Bone marrow (tissue), 2 donors: Measurements from ENCODE around the gene RFNG.

ENCODE experiments used
- DNase-seq, 2 donors: peaks; one replicate each; lab custom pipeline; 2025; lab: John Stamatoyannopoulos, UW

The RFNG gene, protein sequence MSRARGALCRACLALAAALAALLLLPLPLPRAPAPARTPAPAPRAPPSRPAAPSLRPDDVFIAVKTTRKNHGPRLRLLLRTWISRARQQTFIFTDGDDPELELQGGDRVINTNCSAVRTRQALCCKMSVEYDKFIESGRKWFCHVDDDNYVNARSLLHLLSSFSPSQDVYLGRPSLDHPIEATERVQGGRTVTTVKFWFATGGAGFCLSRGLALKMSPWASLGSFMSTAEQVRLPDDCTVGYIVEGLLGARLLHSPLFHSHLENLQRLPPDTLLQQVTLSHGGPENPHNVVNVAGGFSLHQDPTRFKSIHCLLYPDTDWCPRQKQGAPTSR

DNA sequence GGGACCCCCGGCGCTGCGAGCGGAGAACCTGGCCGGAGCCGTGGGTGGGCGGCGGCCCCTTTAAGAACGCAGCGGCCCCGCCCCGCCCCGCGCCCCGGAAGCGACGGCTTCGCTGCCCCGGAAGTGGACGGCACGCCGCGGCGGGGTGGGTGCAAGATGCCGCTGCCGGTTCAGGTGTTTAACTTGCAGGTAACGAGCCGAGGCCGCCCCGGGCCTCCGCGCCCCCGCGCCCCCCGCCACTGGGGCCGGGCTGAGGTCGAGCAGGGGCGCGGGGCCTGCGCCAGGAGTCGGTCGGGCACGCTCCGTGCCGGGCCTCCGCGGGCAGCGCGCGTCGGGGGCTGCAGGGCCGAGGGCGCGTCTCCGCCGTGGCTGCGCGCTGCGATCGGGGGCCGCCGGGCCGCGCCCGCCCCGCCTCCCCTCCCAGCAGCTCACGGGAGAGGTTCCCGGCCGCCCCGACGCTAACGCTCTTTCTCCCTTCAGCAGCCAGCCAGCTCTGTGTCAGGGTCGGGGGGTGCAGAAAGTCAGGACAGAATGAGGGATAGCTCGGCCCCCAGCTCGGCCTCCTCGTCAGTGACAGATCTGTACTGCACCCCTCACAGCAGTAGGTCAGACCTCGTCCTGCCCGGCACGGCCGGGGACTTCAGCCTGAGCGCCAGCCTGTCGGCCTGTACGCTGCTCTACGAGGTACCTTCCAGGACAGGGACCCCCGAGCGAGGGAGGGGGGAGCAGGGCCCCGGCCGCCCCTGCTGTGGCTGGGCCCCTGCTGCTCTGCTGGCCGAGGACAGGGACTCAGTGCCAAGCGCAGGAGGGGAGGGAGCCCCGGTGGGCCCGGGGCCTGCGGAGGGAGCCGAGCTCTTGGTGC, at the start of gene RFNG, which contains the start of gene GPS1:
TSS of gene RFNG (minus strand) at position 36 of the 862 bp plus-strand sequence. CDS start 45 bp downstream, outside the sequence.
TSS of gene GPS1 (plus strand) at position 123 of the 862 bp plus-strand sequence. CDS start at position 157, 34 bp downstream.
- peak; percentile 24 to 37 for DNase-seq

DNA sequence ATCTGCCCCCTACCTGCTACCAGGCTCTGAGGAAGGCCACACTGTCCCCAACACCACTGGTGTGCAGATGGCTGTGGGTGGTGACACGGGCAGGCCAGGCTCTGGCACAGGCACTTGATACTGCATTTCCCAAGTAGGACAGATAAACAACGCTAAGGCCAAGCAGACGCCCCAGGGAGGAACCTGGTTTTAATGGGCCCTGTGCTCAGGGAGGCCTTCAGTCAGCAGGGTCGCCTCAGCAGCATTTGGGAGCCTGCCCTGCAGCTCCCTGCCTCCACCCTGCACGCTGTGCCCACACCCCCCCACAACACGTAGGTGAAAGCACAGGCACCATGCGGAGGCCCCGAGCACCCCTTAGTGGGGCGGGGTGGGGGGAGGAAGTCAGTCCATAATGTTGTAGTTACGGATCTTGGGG, 49.7 kb upstream of the RFNG start:
- no peak for DNase-seq

DNA sequence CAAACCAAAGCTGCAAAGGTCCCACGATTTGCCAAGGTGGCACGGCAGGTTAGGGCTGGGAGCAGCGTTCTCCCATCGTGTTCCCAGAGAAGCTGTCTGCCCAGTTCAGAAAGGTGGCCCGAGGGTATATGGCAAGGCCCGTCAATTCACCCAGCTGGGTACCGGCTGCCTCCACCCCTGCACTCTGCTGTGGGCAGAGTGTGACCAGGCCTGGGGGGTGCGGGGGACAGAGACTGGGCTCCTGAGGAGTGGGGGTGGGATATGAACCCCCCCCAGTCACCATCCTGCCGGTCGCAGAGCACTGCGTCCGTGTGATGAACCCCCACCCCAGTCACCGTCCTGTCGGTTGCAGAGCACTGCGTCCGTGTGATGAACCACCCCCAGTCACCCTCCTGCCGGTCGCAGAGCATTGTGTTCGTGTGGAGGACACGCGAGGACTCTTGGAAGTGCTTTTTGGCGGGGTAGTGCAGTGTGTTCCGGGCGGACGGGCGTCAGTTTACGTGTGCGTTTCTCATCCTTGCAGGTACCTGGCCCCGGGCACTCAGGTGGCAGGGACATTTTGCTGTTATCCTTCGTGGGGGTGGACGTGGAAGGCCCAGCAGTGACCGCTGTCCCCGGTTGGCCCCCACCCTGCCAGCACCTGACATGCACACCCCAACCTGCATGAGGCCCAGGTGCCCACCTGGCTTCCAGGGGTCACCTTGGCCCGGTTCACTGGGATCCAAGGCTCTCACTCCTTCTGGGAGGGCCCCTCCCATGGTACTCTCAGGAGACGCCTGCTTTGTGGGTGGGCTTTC, 49.1 kb upstream of the RFNG start:
- no peak for DNase-seq

DNA sequence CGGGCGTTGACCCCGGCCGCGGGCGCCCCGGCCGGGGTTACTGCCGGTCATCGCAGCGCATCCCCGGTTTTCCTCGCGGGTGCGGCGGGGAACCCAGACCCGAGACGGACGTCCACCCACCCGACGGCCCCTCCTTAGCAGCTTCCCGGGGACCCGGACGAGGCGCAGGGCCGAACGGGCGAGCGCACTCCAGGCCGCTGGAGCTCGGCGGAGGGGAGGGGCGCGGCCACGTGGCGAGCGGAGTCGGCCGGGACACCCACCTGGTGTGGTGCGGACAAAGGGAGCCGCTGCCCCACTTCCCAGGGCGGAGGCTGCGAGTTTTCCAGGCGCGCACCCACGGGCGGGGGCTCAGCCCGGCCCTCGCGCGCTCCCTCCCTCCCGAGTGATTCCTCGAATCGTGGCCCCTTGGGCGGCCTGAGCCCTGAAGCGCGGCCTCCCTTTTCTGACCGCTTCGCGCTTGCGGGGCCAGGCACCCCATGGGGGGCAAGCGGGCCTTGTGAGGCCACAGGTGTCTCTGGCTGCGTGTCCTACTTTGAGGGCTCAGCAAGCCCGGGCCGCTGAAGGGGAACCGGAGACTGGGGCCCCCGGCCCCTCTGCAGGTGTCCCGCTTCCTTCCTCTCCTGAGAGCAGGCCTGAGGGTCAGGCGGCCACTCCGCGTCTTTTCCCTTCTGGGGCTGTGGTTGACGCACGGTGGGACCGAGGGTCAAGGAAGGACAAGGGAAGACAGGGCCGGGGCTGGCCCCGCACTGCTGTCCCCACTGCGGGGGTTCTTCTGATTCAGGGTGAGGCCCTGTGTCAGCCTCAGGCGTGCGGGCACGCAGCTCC, 47.5 kb upstream of the RFNG start:
- DNase-seq, result no peak

DNA sequence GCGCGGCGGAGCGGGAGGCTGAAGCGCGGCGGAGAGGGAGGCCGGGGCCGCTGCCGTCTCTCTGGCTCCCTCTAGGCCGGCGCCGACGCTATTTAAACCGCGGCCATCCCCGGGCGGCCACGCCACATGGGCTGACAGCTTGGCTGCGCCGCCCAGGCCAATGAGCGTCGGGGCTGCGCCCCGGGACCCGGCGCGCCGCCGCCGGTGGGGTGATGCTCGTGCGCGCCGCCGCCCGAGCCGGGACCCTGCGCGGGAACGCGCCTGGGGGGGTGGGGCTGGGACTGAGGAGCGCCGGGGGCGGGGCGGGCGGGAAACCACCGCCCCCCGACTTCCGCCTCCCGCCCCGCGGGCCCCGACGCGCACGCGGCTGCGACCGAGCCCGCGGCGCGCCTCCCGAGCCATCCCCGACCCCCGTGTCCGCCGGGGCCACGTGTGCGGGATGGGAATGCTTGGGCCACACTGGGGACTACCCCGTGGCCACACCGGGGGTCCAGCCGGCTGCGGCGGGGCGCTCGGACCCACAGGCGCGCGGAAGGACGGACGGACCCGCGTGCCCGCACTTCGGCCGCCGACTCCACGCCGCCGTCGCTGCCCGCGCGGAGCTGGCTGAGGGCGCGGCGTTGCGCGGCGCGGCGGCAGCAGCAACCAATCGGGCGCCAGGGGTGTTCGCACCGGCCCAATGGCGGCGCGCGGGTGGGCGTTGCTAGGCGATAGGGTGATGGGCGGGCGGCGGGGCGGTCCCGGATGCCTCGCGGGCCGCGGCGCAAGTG, 46.7 kb upstream of the RFNG start, which contains the start of gene FASN:
TSS of gene FASN (minus strand) at position 68 of the 770 bp plus-strand sequence. CDS start 1,791 bp downstream, outside the sequence.
- peak; percentile 70 to 84 for DNase-seq

DNA sequence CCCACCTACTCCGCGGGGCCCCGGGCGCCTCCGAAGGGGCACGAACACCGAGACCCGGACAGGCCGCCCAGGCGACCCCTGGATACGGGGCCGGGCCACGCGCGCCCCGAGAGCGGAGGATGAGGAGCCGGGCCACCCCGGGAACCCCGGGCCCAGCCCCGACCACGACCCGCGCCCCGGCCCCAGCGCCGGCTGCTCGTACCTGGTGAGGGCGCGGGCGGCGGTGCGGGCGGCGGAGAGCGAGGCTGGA, 46.2 kb upstream of the RFNG start:
- no peak for DNase-seq

DNA sequence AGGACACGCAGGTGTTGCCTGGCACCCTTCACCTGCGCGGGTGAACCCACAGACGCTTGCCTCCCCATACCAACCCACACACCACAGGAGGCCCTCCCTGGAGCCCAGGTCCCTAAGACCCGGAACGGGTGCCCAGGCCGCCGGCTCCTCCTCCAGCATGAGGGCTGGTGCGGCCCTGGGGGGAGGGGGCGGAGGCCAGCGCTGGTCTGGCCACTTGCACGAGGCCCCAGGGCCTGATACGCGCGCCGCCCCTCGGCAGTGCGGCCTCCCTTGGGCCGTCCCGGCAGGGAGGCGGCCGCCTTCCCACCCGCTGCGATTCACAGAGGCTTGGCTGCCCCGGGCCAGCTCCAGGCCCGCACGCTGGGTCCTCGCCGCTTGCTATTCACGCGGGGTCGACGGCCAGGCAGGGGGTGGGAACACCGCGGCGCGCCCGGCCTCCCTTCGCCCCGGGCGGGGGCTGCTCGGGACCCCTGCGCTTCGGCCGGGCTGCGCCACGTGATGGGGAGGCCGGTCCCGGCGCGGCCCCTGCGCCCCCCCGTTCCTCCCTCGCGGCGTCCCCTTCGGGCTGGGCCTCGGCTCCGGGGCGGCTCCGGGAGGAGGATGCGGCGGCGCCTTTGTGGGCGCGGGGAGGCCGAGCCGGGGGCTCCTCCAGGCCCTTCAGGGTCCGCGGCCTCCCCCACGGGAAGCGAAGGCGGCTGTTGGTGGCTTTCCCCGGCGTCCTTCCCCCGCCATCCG, 45.7 kb upstream of the RFNG start:
- DNase-seq, result no peak

DNA sequence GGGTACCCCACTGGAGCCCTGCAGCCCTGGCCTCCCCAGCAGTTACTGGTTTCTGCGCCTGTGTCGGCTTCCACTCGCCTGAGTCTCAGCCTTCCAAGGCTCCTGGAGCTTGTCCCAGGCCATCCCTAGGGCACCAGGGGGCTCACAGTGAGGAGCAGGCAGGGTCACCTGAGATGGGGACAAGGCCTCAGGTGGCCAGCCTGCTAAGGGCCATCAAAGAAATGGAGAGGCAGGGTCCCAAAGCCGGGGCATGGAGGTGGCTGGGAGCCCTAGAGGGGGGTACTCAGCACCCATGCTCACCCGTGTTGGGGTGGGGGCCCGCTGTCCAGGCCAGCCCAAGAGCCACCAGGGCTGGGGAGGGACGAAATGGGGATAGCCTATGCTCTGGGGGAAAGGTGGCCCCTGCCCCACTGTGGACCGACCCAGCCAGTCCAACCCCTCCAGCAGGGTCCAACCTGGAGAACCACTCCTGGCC, 45.1 kb upstream of the RFNG start:
- no peak for DNase-seq

DNA sequence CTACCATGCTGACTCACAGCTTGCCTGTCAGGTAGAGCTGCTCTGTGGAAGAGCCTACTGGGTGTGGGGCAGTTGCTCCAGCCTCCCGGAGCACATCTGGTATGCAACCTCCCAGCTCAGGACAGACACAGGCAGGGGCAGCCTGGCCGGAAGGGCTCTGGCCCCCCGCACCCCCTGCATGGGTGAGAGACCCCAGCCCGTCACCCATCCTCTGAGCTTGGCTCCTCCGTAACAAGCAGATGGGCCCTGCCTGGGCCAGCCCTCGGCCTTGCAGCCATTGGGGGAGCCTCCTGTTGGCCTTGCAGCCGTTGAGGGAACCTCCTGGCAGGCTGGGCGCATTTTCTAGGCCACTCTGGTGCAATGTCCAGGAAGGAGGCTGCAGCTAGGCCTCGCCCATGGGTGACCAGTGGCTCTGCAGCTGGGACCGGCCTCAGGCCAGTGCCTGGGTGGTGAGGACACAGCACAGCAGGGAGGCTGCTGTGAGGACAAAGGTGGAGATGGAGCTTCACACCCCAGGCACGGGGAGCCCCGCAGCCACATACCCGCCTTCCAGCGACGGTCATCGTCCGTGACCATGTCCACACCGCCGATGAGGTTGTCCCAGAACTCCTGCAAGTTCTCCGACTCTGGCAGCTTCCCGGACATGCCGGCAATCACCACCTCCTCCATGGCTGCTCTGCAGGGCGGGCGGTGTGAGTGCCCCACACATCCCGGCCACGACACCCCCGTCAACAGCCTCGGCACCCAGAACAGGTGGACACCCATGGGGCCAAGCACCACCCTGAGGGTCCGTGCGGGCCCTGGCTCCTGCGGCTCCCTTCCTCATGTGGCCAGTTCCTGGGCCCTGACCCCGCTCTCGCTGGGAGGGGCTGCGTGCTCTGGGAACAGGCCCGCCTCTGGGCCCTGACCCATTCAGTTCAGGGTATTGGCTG, 44.4 kb upstream of the RFNG start:
- no peak for DNase-seq

DNA sequence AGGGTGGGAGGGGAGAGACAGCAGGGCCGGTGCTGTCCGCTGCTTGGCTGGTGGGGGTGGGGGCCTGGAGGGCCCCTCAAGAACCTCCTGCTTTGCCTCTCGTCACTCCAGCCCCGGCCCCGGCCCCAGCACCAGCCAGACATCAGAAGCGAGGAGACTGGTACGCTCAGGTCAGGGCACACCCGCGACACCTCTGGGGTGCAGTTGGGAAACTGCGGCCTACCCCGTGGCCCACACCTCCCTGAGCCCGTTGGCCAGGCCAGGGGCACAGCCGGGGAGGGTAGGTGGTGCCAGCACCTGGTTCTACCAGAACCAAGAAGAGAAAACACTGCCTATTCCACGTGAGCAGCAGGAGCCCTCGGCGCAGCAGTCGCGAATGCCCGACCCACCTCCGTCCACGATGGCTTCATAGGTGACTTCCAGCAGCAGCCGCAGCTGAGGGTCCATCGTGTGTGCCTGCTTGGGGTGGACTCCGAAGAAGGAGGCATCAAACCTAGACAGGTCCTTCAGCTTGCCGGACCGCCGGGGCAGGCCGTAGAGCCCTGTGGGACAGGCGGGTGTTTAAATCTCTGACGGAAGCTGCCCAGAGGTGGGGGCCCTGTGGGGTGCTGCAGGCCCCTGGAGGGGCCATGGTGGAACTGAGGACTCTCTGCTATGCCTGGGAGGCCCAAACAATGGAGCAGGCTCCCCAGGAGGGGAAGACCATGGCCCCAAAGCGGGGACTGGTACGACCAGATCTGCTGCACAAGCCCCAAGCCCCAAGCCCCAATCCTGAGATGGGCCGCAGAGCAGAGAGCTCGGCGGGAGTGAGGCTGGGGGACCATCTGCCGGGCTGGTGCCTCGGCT, 43.5 kb upstream of the RFNG start:
- DNase-seq, result no peak

DNA sequence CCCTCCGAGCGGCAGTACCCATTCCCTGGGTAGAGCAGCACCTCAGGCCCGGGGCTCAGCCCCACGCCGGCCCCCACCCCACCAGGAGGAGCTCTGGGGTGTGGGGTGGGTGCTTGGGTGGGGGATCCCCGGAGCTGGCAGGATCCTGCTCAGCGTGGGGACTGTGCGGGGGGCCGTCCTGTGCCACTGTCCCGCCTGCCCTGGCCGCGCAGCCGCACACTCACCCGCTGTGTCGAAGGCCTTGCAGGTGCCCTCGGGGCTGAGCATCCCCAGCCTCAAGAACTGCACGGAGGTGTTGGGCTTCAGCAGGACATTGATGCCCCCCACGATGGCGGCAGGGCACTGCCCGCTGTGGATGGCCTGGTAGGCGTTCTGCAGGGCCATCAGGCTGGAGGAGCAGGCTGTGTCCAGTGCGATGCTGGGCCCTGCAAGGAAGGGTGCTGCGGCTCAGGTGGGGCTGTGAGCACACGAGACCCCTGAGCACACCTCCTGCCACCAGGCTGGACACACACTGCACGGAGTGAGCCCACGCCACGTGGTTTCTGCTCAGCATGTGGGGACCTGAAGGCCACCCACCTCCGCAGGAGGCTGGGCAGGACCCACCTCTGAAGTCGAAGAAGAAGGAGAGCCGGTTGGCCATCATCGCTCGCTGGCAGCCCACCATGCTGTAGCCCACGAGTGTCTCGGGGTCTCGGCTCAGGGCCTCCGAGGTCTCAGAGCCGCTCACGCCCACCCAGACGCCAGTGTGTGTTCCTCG, 41.6 kb upstream of the RFNG start:
- no peak for DNase-seq

DNA sequence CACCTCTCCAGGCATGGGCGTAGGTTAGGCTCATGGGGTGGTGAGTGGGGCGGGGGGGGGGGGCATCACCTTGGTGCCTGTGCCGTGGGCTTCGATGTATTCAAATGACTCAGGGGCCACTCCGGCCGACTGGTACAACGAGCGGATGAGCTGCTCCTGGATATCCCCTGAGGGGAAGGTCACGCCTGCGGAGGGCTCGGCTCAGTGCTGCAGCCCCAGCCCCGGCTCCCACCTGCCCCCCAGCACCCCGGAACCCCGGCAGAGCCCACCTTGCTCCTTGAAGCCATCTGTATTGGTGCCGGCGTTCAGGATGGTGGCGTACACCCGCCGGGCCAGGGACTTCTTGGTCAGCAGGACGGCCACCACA, 41.0 kb upstream of the RFNG start:
- DNase-seq, result no peak

DNA sequence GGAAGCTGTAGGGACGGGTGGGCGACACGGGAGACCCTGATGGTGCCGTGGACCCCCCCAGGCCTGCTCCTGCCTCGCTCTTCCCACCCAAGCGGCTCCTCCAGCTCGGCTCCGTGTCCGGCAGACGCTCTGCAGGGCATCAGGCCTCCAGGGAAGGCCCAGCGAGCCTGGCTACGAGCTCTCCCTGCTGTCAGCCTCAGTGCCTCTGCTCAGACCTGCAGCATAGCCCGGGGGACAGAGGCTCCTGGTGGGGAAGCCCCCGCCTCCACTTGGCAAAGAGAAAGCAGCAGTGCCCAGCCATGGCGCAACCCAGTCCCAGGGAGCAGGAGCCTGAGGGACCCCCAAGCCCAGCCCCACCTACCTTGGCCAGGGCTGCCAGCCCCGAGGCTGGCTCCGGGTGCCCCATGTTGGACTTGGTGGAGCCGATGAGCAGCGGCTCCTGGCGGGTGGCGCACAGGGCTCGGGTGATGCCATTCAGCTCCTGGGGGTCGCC, 40.5 kb upstream of the RFNG start:
- no peak for DNase-seq

DNA sequence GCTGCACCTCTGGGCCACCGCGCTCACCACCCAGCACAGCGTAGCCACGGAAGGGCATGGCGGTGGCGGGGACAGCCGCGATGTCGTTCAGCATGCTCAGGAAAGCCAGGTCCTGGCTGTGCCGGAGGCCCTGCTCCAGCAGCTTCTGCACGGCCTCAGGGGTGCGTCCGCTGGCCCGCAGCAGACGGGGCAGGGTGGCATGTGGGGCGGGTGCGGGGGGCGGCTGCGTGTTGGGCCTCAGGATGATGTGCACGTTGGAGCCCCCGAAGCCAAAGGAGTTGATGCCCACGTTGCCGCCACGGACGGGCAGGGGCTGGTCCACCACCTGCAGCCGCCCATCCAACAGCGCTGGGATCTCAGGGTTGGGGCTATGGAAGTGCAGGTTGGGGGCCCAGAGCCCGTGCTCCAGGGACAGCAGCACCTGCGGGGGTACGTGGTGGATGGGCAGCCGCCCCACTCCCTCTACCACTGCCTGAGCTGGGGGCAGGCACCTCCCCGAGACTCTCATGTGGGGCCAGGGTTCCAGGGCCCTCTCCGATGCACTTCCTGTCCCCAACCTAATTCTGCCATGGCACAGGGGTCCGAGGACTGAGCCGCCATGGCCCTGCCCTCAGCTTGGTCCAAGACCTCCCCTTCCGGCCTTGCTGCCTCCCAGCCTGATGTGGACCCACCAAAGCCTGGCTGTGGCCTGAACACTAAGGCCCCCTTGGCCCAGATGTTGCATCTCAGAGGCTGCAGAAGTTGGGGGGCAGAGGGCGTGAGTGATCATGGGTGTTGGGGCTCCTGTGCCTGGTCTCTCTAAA, 39.9 kb upstream of the RFNG start:
- DNase-seq, result no peak

DNA sequence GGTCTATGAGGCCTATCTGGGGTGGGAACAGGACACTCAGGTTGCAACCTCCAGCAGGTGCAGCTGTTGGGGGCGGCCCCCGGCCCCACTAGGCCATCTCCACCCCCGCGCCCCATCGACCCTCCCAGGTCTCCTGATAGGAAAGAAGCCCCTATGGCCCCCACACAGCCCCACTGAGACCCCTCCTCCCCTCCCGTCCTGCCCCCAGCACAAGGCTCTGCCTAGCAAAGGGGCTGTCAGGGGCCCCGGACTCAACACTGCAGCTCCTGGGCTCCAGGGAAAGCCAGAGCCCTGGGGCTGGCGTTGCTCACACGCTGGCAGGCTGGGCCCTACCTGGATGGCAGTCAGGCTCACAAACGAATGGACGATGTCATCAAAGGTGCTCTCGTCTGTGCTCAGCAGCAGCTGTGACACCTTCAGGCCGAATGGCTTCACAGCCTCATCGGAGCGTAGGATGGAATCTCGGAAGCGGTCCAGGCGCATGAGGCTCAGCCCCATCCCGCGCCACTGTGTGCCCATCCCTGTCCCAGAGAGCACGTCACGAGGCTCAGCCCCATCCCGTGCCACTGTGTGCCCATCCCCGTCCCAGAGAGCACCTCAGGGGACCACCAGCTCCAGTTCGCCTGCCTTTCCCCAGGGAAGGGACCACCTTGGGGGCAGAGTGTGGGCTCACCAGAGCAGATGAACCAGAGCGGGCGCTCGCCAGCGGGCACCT, 39.1 kb upstream of the RFNG start:
- no peak for DNase-seq
